Natural killer cell (primary cell): ENCODE measurements around the gene KLF3. TPM values are rescaled to one million over a fixed set of nuclear protein-coding genes. Genes with fewer than 3 reads are reported as not detected.
"Not testable (repeated sequence)": the region's sequence is repeated elsewhere in the genome, so short reads cannot be mapped to it uniquely, and the experiment has no call there.

Source experiments
- ATAC-seq, 3 donors: fragments of 150-1000 bp in 2 of 3; fragments of 200-7000 bp in 1 of 3; cut with Tn5 transposase; 1 replicate in 1 of 3; 2 replicates in 2 of 3; pipeline ENCODE4 v1.10.0; 2021; ENCODE audit warnings: mild to moderate bottlenecking in 2 of 3, moderate library complexity in 2 of 3
- DNase-seq, 2 donors: peaks; one replicate each; pipeline versions ENCODE4 v3.0.0 to v3.0.0-alpha.2; 2013 to 2021; ENCODE audit warnings: mixed read lengths in 1 of 2
- H3K27ac ChIP-seq: one replicate; pipeline ENCODE4 v1.5.1; 2013; ENCODE audit warnings: mild to moderate bottlenecking, low read length
- H3K27me3 ChIP-seq: one replicate; pipeline ENCODE4 v1.6.1; 2013; ENCODE audit warnings: low read length; ENCODE audit not compliant: control insufficient read depth, insufficient read depth
- H3K36me3 ChIP-seq: one replicate; pipeline ENCODE4 v1.6.1; 2013; ENCODE audit warnings: low read length; ENCODE audit not compliant: control insufficient read depth, insufficient read depth
- H3K4me1 ChIP-seq: one replicate; pipeline ENCODE4 v1.6.1; 2013; ENCODE audit warnings: low read length; ENCODE audit not compliant: control insufficient read depth, insufficient read depth
- H3K4me3 ChIP-seq: one replicate; pipeline ENCODE4 v1.5.1; 2013; ENCODE audit warnings: low read length
- H3K9me3 ChIP-seq: one replicate; pipeline ENCODE4 v1.6.1; 2013; ENCODE audit warnings: low read length; ENCODE audit not compliant: control insufficient read depth, insufficient read depth
- H3K27ac Mint-ChIP-seq, 2 donors: one replicate each; pipeline ENCODE4 v1.8.0; 2022; ENCODE audit warnings: mild to moderate bottlenecking in 2 of 2, mixed read lengths in 2 of 2, moderate library complexity in 1 of 2
- H3K27me3 Mint-ChIP-seq, 2 donors: one replicate each; pipeline ENCODE4 v1.8.0; 2022; ENCODE audit warnings: low read depth in 2 of 2, mixed read lengths in 2 of 2
- H3K36me3 Mint-ChIP-seq: one replicate; pipeline ENCODE4 v1.8.0; 2022; ENCODE audit warnings: mixed read lengths
- H3K4me1 Mint-ChIP-seq, 2 donors: one replicate each; pipeline ENCODE4 v1.8.0; 2022; ENCODE audit warnings: mixed read lengths in 2 of 2
- H3K4me3 Mint-ChIP-seq: one replicate; pipeline ENCODE4 v1.8.0; 2022; ENCODE audit warnings: mild to moderate bottlenecking, moderate library complexity, mixed read lengths
- H3K9me3 Mint-ChIP-seq, 2 donors: one replicate each; pipeline ENCODE4 v1.8.0; 2022; ENCODE audit warnings: mixed read lengths in 2 of 2
- WGBS: methylation state at CpG from one replicate; pipeline ENCODE4 v1.1.7; 2013; ENCODE audit warnings: missing lambda C conversion rate; ENCODE audit not compliant: insufficient coverage; 5-methylcytosine and 5-hydroxymethylcytosine counted together
- intact Hi-C: fragments of 100-400 bp; cut with micrococcal nuclease; formaldehyde crosslinking; loops from one replicate; pipeline ENCODE4 v1.14.2; 2022
- total RNA-seq, 4 donors: library from RNA; stranded (reverse); fragments of 120-200 nt in 1 of 4; gene quantifications; one replicate each; pipeline versions ENCODE4 v1.2.3 to v1.2.4, GENCODE V29; 2013 to 2022
- TF ChIP-seq, protein P1 (sequence below): fragments of 200-600 bp; IDR thresholded peaks from one replicate; pipeline ENCODE4 v1.8.0; 2022; ENCODE audit warnings: antibody characterized with exemption

KLF3 gene
- total RNA-seq, 3 donors from 2014 or later (not counting 1 experiment from before 2014, with no cell fraction given): 109 to 114 (median 112) TPM

DNA sequence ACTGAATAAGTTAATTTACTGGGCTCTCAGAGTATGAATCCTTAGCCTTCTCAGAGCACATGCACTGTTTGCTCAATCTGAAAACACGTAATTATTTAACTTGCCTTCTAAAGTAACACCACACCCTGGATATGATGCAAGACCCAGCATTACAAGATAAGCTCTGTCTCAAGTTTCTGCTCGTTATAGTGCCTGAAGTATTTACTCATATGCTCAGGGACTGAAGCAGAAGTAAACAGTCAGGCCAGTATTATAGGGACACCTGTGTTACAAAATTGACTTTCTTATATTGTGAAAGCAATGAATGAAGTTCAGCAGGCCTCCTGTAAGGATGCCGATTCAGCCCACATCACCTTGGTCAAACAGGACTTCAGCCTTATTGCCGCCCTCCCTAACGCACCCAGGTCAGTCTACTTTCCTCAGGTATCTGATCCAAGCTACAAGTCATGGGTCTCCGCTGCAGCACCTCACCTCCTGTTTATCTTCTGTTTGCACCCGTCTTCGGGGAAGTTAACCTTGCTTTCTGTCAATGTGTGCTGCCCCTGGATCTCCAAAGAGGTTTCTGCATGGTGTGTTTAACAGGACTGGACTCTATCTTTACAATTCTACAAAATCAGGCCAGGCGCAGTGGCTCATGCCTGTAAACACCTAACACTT is 42.8 kb upstream of the KLF3 start:
- Histone ChIP-seq H3K4me3 (no peak overlapping the region), H3K27me3 (no peaks in the 10 kb centered on the region), H3K4me1 (no peaks in the 10 kb centered on the region), H3K36me3 (no peaks in the 10 kb centered on the region), H3K9me3 (no peaks in the 10 kb centered on the region), H3K27ac (no peak overlapping the region)
- H3K36me3 Mint-ChIP-seq: no peaks in the 10 kb centered on the region
- ATAC-seq (peak in 2 of 3 donors; percentile 24 to 78), DNase-seq (no peak)
- H3K4me1 Mint-ChIP-seq: peaks cover 0 to 11% of the 10 kb centered on the region in 2 donors
- intact Hi-C loops: no loop called here
- H3K27me3 Mint-ChIP-seq: no peaks in the 10 kb centered on the region
- H3K4me3 Mint-ChIP-seq: no peak overlapping the region
- H3K9me3 Mint-ChIP-seq: no peaks in the 10 kb centered on the region
- no peak overlapping the region for H3K27ac Mint-ChIP-seq
- 87% methylated on average over 9 of the region's 9 CpGs for WGBS
- TF ChIP-seq, protein P1, sequence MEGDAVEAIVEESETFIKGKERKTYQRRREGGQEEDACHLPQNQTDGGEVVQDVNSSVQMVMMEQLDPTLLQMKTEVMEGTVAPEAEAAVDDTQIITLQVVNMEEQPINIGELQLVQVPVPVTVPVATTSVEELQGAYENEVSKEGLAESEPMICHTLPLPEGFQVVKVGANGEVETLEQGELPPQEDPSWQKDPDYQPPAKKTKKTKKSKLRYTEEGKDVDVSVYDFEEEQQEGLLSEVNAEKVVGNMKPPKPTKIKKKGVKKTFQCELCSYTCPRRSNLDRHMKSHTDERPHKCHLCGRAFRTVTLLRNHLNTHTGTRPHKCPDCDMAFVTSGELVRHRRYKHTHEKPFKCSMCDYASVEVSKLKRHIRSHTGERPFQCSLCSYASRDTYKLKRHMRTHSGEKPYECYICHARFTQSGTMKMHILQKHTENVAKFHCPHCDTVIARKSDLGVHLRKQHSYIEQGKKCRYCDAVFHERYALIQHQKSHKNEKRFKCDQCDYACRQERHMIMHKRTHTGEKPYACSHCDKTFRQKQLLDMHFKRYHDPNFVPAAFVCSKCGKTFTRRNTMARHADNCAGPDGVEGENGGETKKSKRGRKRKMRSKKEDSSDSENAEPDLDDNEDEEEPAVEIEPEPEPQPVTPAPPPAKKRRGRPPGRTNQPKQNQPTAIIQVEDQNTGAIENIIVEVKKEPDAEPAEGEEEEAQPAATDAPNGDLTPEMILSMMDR: no peak

DNA sequence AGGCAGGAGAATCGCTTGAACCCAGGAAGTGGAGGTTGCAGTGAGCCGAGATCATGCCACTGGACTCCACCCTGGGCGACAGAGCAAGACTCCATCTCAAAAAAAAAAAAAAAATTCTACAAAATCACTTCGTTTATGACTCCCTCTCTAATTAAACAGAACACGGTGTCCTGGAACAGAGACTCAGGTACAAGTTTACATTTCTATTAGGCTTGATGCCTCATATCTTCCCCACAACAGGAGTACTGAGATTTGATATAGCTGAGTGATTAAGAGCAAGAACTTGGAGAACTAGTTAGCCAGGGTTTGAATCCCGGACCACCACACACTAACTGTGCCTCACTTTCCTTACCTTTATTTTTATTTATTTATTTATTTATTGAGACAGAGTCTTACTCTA is 42.2 kb upstream of the KLF3 start:
- H3K27ac Mint-ChIP-seq: no peak overlapping the region
- no peaks in the 10 kb centered on the region for H3K9me3 ChIP-seq
- no peak overlapping the region for H3K4me3 ChIP-seq
- H3K9me3 Mint-ChIP-seq: no peaks in the 10 kb centered on the region
- no peaks in the 10 kb centered on the region for H3K36me3 Mint-ChIP-seq
- intact Hi-C loops: no loop called here
- no peak for DNase-seq
- H3K4me1 ChIP-seq: no peaks in the 10 kb centered on the region
- TF ChIP-seq, protein P1: no peak
- ATAC-seq: no peak
- no peak overlapping the region for H3K4me3 Mint-ChIP-seq
- peaks cover 0 to 11% of the 10 kb centered on the region in 2 donors for H3K4me1 Mint-ChIP-seq
- no peaks in the 10 kb centered on the region for H3K27me3 Mint-ChIP-seq
- H3K36me3 ChIP-seq: no peaks in the 10 kb centered on the region
- WGBS: 88% methylated on average over 5 of the region's 6 CpGs
- no peak overlapping the region for H3K27ac ChIP-seq
- H3K27me3 ChIP-seq: no peaks in the 10 kb centered on the region

DNA sequence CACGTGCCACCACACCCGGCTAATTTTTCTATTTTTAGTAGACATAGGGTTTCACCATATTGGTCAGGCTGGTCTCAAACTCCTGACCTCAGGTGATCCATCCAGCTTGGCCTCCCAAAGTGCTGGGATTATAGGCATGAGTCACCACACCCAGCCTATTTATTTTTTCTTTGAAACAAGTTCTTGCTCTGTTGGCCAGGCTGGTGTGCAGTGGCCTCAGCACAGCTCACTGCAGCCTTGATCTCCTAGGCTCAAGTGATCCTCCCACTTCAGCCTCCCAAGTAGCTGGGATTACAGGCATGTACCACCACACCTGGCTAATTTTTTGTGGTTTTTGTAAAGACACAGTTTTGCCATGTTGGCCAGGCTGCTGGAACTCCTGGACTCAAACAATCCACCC is 41.7 kb upstream of the KLF3 start:
- WGBS: 97% methylated on average over 2 of the region's 2 CpGs
- H3K9me3 ChIP-seq, H3K4me1 ChIP-seq, H3K27ac Mint-ChIP-seq, H3K27me3 Mint-ChIP-seq, H3K9me3 Mint-ChIP-seq, H3K4me1 Mint-ChIP-seq, H3K27me3 ChIP-seq, H3K36me3 ChIP-seq, H3K4me3 Mint-ChIP-seq, H3K4me3 ChIP-seq, DNase-seq, H3K36me3 Mint-ChIP-seq, ATAC-seq, H3K27ac ChIP-seq, intact Hi-C loops: not testable (repeated sequence)

DNA sequence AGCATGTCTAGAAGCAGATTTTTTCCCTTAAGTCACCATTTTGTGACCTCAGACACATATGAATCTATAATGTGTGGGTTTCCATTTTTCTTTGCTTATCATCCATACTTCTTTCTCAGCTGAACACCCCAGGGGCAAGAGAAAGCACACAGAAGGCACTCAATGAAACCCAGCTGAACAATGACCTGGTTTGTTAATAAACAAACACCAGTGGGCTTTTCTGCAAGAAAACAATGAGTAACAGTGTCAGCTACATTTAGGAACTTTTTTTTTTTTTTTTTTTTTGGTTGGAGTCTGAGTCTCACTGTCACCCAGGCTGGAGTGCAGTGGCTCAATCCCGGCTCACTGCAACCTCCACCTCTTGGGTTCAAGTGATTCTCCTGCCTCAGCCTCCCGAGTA is 40.7 kb upstream of the KLF3 start:
- WGBS: 100% methylated on average over 2 of the region's 2 CpGs
- Mint-ChIP-seq H3K36me3 (no peaks in the 10 kb centered on the region), H3K4me3 (no peak overlapping the region), H3K4me1 (peaks cover 0 to 6% of the 10 kb centered on the region in 2 donors), H3K9me3 (no peaks in the 10 kb centered on the region), H3K27me3 (no peaks in the 10 kb centered on the region), H3K27ac (no peak overlapping the region)
- Histone ChIP-seq H3K9me3 (no peaks in the 10 kb centered on the region), H3K4me3 (no peak overlapping the region), H3K4me1 (no peaks in the 10 kb centered on the region), H3K36me3 (no peaks in the 10 kb centered on the region), H3K27ac (no peak overlapping the region), H3K27me3 (no peaks in the 10 kb centered on the region)
- intact Hi-C loops: no loop called here
- DNase-seq: no peak
- TF ChIP-seq, protein P1: no peak
- ATAC-seq: no peak
